T-helper 22 cell (primary cell): ENCODE results near the gene SLC22A23.

Source experiments
- DNase-seq: peaks from one replicate; pipeline ENCODE4 v3.0.0-alpha.2; 2020; ENCODE audit warnings: low read depth

SLC22A23 gene

DNA sequence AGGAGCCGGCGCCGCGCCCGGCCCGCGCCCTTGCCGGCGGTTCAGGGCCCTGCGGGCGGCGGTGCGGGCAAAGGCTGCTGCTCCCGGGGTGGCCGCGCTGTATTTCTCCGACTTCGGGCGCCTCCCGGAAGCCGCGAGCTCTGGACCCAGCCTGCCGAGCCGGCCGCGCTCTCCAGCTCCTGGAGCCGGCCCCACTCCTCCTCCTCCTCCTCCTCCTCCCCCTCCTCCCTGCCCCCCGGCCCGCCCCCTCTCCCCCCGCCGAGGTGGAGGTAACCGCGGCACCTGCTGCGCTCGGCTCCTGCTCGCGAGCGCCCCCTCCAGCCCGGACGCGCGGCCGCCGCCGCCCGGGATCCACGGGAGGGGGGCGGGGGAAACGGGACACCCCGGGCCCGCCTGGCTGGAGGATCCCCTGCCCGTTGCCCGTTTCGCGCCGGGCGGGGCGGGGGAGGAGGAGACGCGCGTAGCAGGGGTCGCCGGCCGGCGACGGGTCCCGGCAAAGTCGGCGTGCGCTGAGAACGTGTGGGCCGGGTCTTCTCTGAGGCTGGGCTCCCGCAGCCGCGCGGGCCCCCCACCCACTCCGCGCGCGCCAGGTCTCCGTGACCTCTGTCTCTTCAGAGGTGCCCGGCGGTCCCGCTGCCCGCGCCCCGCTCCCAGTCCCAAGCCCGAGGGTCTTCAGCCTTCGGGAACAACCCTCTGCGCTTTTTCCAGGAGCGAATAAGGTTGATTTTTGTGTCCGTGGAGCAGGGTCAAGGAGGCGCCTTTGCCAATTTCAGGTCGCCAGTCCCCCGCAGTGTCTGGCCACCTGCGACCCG, at the start of gene SLC22A23:
Gene SLC22A23 (minus strand): TSS at position 153 of the 812 bp plus-strand sequence. CDS start 491 bp downstream, outside the sequence.
- peak; percentile 64 for DNase-seq

DNA sequence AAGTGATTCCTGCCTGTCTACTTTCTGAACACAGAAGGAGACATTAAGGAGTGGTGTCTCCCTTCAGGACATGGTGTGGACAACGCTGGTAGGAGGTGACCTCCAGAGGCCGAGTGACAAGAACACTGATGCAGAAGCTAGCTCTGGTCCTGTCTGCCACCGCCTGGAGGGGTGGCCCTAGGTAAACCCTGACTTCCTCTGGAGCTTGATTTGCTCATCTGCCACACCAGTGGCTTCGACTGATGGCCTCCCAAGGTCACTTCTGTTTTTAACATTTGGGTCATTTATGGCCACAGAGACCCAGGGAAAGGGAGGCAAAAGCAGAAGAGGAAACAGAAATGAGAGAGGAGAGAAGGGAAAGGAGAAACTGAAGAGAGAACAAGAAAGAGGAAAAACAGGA, 49.4 kb upstream of the SLC22A23 start:
- no peak for DNase-seq

- no peak for DNase-seq
These were observed 48.3 kb upstream of the SLC22A23 start for GRCh38 chr6:3504938-3505805.

GRCh38 chr6:3504354-3504753, 47.5 kb upstream of the SLC22A23 start:
- no peak for DNase-seq

DNA sequence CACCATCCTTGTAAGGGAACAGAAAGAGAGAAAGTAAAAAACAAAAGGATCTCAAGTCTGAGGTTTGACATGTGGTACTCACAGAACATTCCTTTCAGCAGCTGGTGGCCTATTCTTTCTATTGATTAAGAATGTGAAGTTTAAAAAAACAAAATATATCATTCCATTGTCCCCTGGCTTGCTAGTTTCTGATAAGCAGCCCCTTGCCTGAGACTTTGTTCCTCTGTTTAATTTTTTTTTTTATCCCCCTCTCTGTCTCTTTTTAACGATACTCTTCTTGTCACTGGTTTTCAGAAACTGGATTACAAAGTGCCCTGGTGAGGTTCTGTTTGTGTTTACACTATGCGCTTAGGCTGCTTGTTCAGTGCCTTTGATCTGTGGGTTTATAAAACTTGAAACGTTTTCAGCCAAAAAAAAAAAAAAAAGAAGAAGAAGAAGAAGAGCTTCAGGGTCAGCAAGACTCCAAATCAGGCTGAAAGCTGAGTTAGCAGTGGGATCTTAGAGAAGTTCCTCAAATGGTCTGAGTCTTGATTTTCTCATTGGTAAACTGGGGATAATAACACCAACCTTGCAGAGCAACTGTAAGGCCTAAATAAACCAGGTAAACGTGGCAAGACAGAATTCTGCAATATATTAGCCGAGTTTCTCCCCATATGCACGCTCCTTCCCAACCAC, 45.1 kb upstream of the SLC22A23 start:
- no peak for DNase-seq

GRCh38 chr6:3500262-3501014, 43.6 kb upstream of the SLC22A23 start:
- no peak for DNase-seq

DNA sequence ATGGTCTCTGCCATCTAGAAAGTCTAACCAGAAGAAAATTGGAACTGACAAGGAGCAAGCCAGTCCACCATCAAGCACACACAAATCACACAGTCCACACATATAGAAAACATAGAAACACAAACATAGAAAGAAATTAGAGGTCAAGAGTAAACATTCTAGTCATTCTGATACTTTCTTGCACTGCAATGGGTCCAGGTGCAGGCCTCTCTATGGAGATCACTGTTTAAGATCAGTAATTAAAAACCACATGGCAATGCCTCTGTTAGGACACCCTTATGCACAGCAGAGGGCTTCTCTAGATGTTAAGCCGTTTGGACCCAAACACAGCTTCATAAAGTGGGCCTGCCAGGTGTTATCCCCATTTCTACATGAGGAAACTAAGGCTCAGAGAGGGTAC, 42.8 kb upstream of the SLC22A23 start:
- DNase-seq = no peak

GRCh38 chr6:3496395-3496794, 39.5 kb upstream of the SLC22A23 start:
- DNase-seq = no peak

DNA sequence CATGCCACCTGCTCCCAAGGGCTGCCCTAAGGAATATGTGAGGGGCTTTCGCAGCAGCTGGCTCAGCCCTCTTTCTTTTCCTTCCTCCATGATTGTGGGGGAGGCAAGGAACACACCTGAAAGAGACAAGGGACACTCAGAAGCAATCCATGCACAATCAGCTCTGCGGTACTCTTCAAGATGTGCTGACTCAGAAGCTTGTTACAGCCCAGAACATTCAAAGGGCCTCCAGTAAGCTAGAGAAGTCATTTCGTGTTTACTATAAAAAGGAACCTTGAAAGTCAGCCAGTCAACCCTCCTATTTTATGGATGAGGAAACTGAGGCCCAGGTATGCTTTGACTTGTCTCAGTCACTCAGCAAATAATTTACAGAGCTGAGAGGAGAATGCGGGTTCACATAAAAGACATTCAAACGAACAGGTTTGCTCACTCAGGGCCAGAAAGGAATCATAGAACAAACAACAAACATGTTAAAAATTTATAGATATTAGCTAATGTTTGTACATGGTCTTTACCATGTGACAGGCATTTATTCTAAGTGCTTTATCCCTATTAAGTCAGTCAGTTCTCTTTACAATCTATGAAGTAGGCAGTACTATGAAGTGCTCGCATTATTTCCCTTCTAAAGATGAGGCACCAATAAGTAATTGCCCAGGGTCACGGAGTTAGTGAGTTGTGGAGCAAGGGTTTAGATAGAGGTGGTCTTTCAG, 37.7 kb upstream of the SLC22A23 start:
- no peak for DNase-seq

DNA sequence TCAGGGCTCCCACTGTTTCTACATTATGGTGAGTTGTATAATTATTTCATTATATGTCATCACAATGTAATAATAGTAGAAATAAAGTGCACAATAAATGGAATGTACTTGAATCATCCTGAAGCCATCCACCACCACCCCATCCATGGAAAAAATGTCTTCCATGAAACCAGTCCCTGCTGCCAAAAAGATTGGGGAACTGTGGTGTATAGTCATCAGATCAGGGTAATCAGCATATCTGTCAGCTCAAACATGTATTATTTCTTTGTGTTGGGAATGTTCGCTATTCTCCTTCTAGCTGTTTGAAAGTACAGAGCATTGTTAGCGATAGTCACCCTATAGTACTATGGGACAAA, 33.8 kb upstream of the SLC22A23 start:
- no peak for DNase-seq

DNA sequence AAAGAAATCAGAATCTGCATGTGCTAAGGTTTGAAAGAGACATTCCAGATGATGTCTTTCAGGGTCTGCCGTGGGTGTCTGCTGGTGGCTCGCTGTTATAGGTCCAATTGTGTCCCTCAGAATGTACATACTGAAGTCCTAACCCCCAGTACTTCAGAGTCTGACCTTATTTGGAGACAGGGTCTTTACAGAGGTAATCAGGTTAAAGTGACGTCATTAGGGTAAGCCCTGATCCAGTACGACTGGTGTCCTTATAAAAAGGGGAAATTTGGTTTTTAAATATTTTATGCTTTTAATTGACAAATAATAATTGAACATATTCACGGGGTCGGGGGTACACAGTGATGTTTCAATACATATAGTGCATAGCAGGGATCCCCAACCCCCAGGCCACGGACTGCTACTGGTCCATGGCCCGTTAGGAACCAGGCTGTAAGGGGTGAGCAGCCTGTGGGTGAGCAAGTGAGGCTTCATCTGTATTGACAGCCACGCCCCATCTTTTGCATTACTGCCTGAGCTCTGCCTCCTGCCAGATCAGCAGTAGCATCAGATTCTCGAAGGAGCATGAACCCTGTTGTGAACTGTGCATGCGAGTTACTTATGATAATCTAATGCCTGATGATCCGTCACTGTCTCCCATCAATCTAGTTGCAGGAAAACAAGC, 33.2 kb upstream of the SLC22A23 start:
- no peak for DNase-seq

- no peak for DNase-seq
These were observed 32.3 kb upstream of the SLC22A23 start for GRCh38 chr6:3489027-3489757.

DNA sequence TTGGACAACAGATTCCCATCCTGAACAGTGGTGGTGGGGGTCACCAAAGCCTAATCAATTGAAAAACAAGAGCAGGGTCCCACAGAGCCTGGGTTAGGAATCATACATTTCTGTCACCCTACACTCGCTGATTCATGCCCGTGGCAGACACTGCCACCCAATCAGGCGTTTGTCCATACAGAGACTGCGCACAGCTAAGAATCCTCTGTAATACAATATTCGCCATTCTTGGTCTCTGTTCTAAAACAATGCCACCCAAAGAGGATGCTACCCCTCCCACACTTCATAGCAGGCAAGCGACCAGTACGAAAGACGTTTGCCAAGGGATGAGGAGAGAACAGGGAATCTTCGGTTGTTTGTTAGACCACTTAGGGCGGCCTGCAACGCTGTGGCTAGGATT, 28.1 kb upstream of the SLC22A23 start:
- DNase-seq = no peak

DNA sequence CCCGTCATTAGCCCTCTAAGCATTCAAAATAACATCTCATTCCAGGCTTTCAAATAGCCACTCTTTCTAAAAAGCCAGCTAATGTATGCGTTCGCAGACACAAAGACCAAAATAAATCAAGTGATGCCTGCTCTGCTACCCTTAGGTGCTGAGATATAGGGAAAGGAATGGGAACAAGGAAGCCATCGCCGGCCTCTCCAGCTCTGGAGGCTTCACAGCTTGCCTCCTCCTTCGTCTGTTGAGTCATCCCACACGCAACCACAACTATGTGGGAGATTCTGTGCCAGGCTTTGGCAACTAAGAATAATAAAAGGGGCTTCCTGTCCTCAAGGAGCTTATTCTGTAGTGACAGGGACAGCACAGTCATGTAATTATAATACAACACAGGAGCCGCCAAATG, 27.3 kb upstream of the SLC22A23 start:
- DNase-seq = no peak

- no peak for DNase-seq
These were observed 26.8 kb upstream of the SLC22A23 start for GRCh38 chr6:3483675-3484074.

GRCh38 chr6:3482869-3483268, 26.0 kb upstream of the SLC22A23 start:
- no peak for DNase-seq

GRCh38 chr6:3481640-3482039, 24.8 kb upstream of the SLC22A23 start:
- no peak for DNase-seq

DNA sequence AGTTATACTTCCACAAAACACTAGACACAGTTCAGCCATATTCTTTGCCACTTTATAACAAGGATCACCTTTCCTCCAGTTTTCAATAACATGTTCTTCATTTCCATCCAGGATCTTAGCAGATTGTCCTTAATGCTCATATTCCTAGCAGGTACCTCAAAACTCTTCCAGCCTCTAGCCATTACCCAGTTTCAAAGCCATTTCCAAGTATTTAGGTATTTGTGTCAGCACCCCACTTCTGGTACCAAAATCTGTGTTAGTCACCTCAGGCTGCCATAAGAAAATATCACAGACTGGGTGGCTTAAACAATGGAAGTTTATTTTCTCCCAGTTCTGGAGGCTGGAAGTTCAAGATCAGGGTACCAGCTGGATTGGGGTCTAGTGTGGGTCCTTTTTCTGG, 23.2 kb upstream of the SLC22A23 start:
- no peak for DNase-seq

DNA sequence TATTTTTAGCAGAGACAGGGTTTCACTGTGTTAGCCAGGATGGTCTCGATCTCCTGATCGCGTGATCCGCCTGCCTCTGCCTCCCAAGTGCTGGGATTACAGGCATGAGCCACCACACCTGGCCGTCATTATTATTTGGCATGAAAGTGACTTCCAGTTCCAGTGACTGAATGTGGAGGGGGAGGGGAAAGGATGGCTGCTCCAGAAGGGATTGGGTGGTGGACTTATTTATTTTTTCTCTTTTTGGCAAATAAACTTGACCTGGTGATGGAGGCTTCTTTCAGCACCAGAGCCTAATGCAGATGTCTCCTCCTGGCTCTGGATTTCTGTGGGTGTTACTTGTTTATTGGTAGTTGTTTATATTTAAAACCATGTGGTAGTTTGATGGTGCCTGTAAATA, 16.9 kb upstream of the SLC22A23 start:
- no peak for DNase-seq

DNA sequence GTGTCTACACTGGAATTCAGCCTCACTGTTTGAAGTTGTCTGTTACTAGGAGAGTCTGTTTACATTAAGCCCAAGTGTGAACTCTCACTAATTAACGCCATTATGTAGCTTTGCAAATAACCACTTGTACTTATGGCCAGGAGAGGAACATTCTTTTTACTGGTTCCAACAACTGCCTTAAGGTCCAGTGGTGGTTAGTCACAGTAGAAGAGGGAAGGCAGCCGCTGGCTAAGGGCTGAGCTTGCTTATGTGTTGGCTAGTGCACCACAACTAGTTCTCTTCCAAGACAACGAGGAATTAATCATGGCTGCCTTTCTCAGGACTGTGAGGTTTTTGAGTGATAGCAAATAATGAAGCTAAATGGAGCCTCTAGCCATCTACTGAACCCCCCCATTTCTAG, 14.9 kb upstream of the SLC22A23 start:
- no peak for DNase-seq
